HCT116 (cell line): Measurements from ENCODE around the gene MYOG. TPM values are rescaled to one million over a fixed set of nuclear protein-coding genes. Genes with fewer than 3 reads are reported as not detected.

ENCODE experiments used
- ATAC-seq: fragments of 200-7000 bp; cut with Tn5 transposase; 2 replicates; pipeline ENCODE4 v1.9.1; 2020; ENCODE audit warnings: mild to moderate bottlenecking, moderate library complexity
- BruUV-seq: library from RNA; stranded (reverse); fragments of 400-500 nt; replicated peaks from 2 replicates; lab custom pipeline; 2021; lab: Mats Ljungman, UMichigan
- CTCF ChIA-PET: fragments of 300-600 bp; sonication (Branson Sonifier 250); formaldehyde crosslinking; loops from one replicate; lab custom pipeline; 2021; ENCODE audit warnings: antibody characterized with exemption; lab: Charles Lee
- POLR2A ChIA-PET: fragments of 300-600, 350-600 bp; sonication (Branson Sonifier 250); formaldehyde crosslinking; loops from one replicate; lab custom pipeline; 2021; ENCODE audit warnings: antibody characterized with exemption; lab: Charles Lee
- RAD21 ChIA-PET, 2 experiments: fragments of 300-600 bp; sonication (Branson Sonifier 250); formaldehyde crosslinking; loops; one replicate each; lab custom pipeline; 2023; ENCODE audit warnings: low total read pairs in 2 of 2; ENCODE audit not compliant: uncharacterized antibody in 2 of 2, unreplicated experiment in 2 of 2, low non-redundant PET in 1 of 2; lab: Charles Lee
- DNase-seq: peaks from one replicate; pipeline ENCODE4 v3.0.0-alpha.2; 2010; ENCODE audit warnings: low read depth, low spot score
- H2AFZ ChIP-seq: fragments of 200-600 bp; shearing (Covaris generic), sonication (generic); 2 replicates; pipeline ENCODE4 v1.6.1; 2017; ENCODE audit warnings: low read depth, mixed run types, mixed read lengths, antibody characterized with exemption, low read length; ENCODE audit not compliant: poor library complexity, severe bottlenecking
- H3K27ac ChIP-seq: 2 replicates; pipeline ENCODE4 v1.5.1; 2012; ENCODE audit warnings: low read depth, low read length
- H3K27me3 ChIP-seq: fragments of 200-600 bp; sonication (generic); 2 replicates; pipeline ENCODE4 v1.6.1; 2016; ENCODE audit warnings: mixed run types, low read length, mixed read lengths; ENCODE audit not compliant: insufficient read depth
- H3K36me3 ChIP-seq, 2 experiments: fragments of 200-500 bp in 1 of 2; fragments of 200-600 bp in 1 of 2; sonication (Bioruptor generic) in 1 of 2; sonication (generic) in 1 of 2; 2 replicates each; pipeline versions ENCODE4 v1.5.1 to v1.6.1; 2014 to 2016; ENCODE audit warnings: low read length in 2 of 2, inconsistent platforms in 1 of 2, mixed read lengths in 1 of 2, mixed run types in 1 of 2; ENCODE audit not compliant: insufficient read depth in 2 of 2, control insufficient read depth in 1 of 2
- H3K4me1 ChIP-seq, 2 experiments: fragments of 200-600 bp in 1 of 2; sonication (generic) in 1 of 2; 2 replicates each; pipeline versions ENCODE4 v1.5.1 to v1.6.1; 2012 to 2017; ENCODE audit warnings: low read length in 2 of 2, inconsistent platforms in 1 of 2, mild to moderate bottlenecking in 1 of 2, mixed read lengths in 1 of 2, mixed run types in 1 of 2, moderate library complexity in 1 of 2; ENCODE audit not compliant: insufficient read depth in 2 of 2, control insufficient read depth in 1 of 2
- H3K4me2 ChIP-seq: fragments of 200-600 bp; sonication (generic); 2 replicates; pipeline ENCODE4 v1.6.1; 2017; ENCODE audit warnings: mixed run types, low read length, mixed read lengths
- H3K4me3 ChIP-seq, 2 experiments: fragments of 200-600 bp in 1 of 2; sonication (generic) in 1 of 2; replicated peaks in 1 of 2; 2 replicates each; pipeline ENCODE4 v1.5.1; 2011 to 2016; ENCODE audit warnings: low read length in 2 of 2, control low read depth in 1 of 2, low read depth in 1 of 2, mild to moderate bottlenecking in 1 of 2, mixed read lengths in 1 of 2, mixed run types in 1 of 2
- H3K79me2 ChIP-seq: fragments of 200-600 bp; sonication (generic); 2 replicates; pipeline ENCODE4 v1.6.1; 2017; ENCODE audit warnings: mild to moderate bottlenecking, mixed run types, low read length, moderate library complexity, mixed read lengths; ENCODE audit not compliant: insufficient read depth
- H3K9ac ChIP-seq: fragments of 200-600 bp; sonication (generic); 2 replicates; pipeline ENCODE4 v1.6.1; 2016; ENCODE audit warnings: low read length, mixed read lengths
- H3K9me2 ChIP-seq: fragments of 200-600 bp; sonication (generic), shearing (Covaris generic); 2 replicates; pipeline ENCODE4 v1.6.1; 2017; ENCODE audit warnings: mixed run types, mild to moderate bottlenecking, moderate library complexity; ENCODE audit not compliant: insufficient read depth
- H3K9me3 ChIP-seq, 2 experiments: fragments of 200-500 bp in 1 of 2; fragments of 200-600 bp in 1 of 2; sonication (Bioruptor generic) in 1 of 2; sonication (generic) in 1 of 2; 2 replicates each; pipeline ENCODE4 v1.6.1; 2014 to 2017; ENCODE audit warnings: low read length in 2 of 2, mixed read lengths in 2 of 2, inconsistent platforms in 1 of 2, low read depth in 1 of 2, mild to moderate bottlenecking in 1 of 2, mixed run types in 1 of 2, moderate library complexity in 1 of 2; ENCODE audit not compliant: control insufficient read depth in 1 of 2, insufficient read depth in 1 of 2
- H4K20me1 ChIP-seq: fragments of 200-600 bp; sonication (generic), shearing (Covaris generic); 2 replicates; pipeline ENCODE4 v1.6.1; 2017; ENCODE audit warnings: mixed run types, mild to moderate bottlenecking, moderate library complexity; ENCODE audit not compliant: insufficient read depth
- CEBPB ChIP-seq: IDR thresholded peaks from 2 replicates; pipeline ENCODE4 v1.6.1; 2012; ENCODE audit warnings: low read depth
- POLR2A ChIP-seq: IDR thresholded peaks from 2 replicates; pipeline ENCODE4 v1.7.0; 2011; ENCODE audit warnings: borderline replicate concordance; ENCODE audit not compliant: insufficient read depth, insufficient read length; ENCODE audit errors: extremely low read depth
- POLR2AphosphoS5 ChIP-seq: IDR thresholded peaks from 2 replicates; pipeline ENCODE4 v1.6.1; 2011; ENCODE audit warnings: mild to moderate bottlenecking, low read depth, low read length, moderate library complexity
- TCF7L2 ChIP-seq: IDR thresholded peaks from 2 replicates; pipeline ENCODE4 v1.7.0; 2011; ENCODE audit warnings: borderline replicate concordance, inconsistent platforms; ENCODE audit not compliant: insufficient read depth, insufficient read length; ENCODE audit errors: extremely low read depth
- ZBTB33 ChIP-seq: IDR thresholded peaks from 2 replicates; pipeline ENCODE4 v1.6.1; 2011; ENCODE audit warnings: mild to moderate bottlenecking, low read length, moderate library complexity; ENCODE audit not compliant: insufficient replicate concordance; ENCODE audit errors: extremely low read depth
- intact Hi-C: fragments of 100-400 bp; cut with micrococcal nuclease; formaldehyde crosslinking; loops from 2 replicates; pipeline ENCODE4 v1.10.0; 2022
- total RNA-seq: library from RNA; stranded (reverse); gene quantifications from one replicate; pipeline ENCODE4 v1.2.1, GENCODE V29; 2021; ENCODE audit not compliant: unreplicated experiment

Gene MYOG
- total RNA-seq, 1 experiment from 2014 or later: not detected

GRCh38 chr1:203072911-203073310, 12.9 kb downstream of the MYOG start:
- no peaks in the 10 kb centered on the region for H3K27me3 ChIP-seq
- ATAC-seq (no peak), DNase-seq (no peak)
- ChIA-PET CTCF (interaction anchor here (2.9 kb wide), 1 partner anchor 11 kb away, joined by 14 read pairs; no protein-coding TSS in a partner anchor), POLR2A (interaction anchor here (0.6 to 1.0 kb wide), 2 partner anchors 15 to 194 kb away, joined by 3 to 6 read pairs; no protein-coding TSS in a partner anchor), RAD21 (no interaction called here)
- H3K9me3 ChIP-seq: no peaks in the 10 kb centered on the region
- H2AFZ ChIP-seq: no peak overlapping the region
- H3K36me3 ChIP-seq: peaks cover 0 to 4% of the 10 kb centered on the region in 2 experiments; a peak in 1 of 4 replicates
- TF ChIP-seq ZBTB33 (no peak), POLR2A (no peak), TCF7L2 (no peak)
- H3K4me3 ChIP-seq: no peak overlapping the region
- H3K27ac ChIP-seq: no peak overlapping the region
- H3K4me1 ChIP-seq: no peaks in the 10 kb centered on the region
- H3K9ac ChIP-seq: no peak overlapping the region
- no peaks in the 10 kb centered on the region for H4K20me1 ChIP-seq
- H3K9me2 ChIP-seq: no peaks in the 10 kb centered on the region
- intact Hi-C loops: no loop called here
- BruUV-seq: no TSS peak
- no peak overlapping the region for H3K4me2 ChIP-seq
- H3K79me2 ChIP-seq: no peaks in the 10 kb centered on the region

GRCh38 chr1:203072002-203072602, 13.7 kb downstream of the MYOG start:
- Histone ChIP-seq H3K9me2 (no peaks in the 10 kb centered on the region), H3K79me2 (no peaks in the 10 kb centered on the region), H3K27ac (no peak overlapping the region), H3K36me3 (peaks cover 0 to 4% of the 10 kb centered on the region in 2 experiments; a peak in 1 of 4 replicates), H3K4me1 (no peaks in the 10 kb centered on the region), H3K27me3 (no peaks in the 10 kb centered on the region), H3K4me3 (no peak overlapping the region), H3K9me3 (no peaks in the 10 kb centered on the region), H4K20me1 (no peaks in the 10 kb centered on the region), H3K9ac (no peak overlapping the region), H3K4me2 (no peak overlapping the region), H2AFZ (no peak overlapping the region)
- TF ChIP-seq POLR2AphosphoS5 (no peak), CEBPB (peak; percentile 66; the same call in 1 of the 2 replicates)
- no TSS peak for BruUV-seq
- RAD21 ChIA-PET: no interaction called here
- no peak for DNase-seq
- intact Hi-C loops: no loop called here
- CTCF ChIA-PET: interaction anchor here (2.9 kb wide), 1 partner anchor 12 kb away, joined by 14 read pairs; no protein-coding TSS in a partner anchor
- ATAC-seq: no peak
- POLR2A ChIA-PET: interaction anchor here (1.0 kb wide), 1 partner anchor 195 kb away, joined by 3 read pairs; no protein-coding TSS in a partner anchor
